Fibroblast of lung (primary cell): ENCODE results near the gene SYT8.

ENCODE experiments used
- EZH2 ChIP-seq: IDR thresholded peaks from 2 replicates; pipeline ENCODE4 v1.5.1; 2012; ENCODE audit warnings: low read length, control low read depth, mild to moderate bottlenecking; ENCODE audit errors: missing control alignments
- TF ChIP-seq, protein P1 (sequence below), 2 donors: IDR thresholded peaks in 1 of 2; conservative IDR thresholded peaks in 1 of 2; 1 replicate in 1 of 2; 2 replicates in 1 of 2; pipeline ENCODE4 v1.5.1; 2011 to 2012; ENCODE audit warnings: low read length in 2 of 2, control low read depth in 1 of 2, inconsistent platforms in 1 of 2, low read depth in 1 of 2, mild to moderate bottlenecking in 1 of 2

DNA sequence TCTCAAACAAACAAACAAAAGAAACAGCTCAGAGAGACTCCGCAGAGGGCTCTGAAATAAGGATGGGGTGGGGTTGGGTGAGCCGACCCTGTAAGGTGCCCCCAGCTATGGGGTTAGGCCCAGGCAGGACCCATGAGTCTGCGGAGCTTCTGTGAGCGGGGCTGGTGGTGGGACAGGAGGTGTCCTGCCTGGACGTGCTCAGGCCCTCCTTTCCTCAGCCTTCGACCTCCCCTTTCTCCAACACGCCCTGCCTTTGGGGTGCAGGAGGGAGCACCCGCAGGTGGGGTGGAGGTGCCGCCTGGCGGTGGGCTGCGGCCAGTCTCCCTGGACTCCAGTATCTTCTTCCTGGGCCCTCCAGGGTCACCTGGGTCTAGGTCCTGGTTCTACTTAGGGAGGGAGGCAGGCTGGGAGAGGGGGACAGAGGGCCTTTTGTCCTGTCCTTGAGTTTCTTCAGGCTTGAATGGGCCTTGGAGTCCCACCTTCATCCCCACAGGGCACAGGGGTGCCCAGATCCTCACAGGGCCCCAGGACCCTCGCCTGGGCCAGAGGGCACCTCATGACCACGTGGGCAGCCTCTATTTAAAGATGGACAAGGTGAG is 44.7 kb downstream of the SYT8 start:
- TF ChIP-seq, protein P1, sequence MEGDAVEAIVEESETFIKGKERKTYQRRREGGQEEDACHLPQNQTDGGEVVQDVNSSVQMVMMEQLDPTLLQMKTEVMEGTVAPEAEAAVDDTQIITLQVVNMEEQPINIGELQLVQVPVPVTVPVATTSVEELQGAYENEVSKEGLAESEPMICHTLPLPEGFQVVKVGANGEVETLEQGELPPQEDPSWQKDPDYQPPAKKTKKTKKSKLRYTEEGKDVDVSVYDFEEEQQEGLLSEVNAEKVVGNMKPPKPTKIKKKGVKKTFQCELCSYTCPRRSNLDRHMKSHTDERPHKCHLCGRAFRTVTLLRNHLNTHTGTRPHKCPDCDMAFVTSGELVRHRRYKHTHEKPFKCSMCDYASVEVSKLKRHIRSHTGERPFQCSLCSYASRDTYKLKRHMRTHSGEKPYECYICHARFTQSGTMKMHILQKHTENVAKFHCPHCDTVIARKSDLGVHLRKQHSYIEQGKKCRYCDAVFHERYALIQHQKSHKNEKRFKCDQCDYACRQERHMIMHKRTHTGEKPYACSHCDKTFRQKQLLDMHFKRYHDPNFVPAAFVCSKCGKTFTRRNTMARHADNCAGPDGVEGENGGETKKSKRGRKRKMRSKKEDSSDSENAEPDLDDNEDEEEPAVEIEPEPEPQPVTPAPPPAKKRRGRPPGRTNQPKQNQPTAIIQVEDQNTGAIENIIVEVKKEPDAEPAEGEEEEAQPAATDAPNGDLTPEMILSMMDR (conservative IDR thresholded peaks at IDR 0.05 in 1 of 2, IDR thresholded peaks at IDR 0.05 in 1 of 2; ENCODE audit: low read depth in 1 of 2, low read length in 2 of 2) = no peak
- no peak for TF ChIP-seq EZH2
